Neural progenitor cell (in vitro differentiated cells): ENCODE results near the gene PITPNB. TPM values are rescaled to one million over a fixed set of nuclear protein-coding genes. Genes with fewer than 3 reads are reported as not detected.

Source experiments
- DNase-seq: peaks from one replicate; pipeline ENCODE4 v3.0.0-alpha.2; 2016; ENCODE audit warnings: low spot score
- H2AFZ ChIP-seq: fragments of 200-600 bp; sonication (generic); replicated peaks from 2 replicates; pipeline ENCODE4 v1.6.1; 2016; ENCODE audit warnings: antibody characterized with exemption
- H3F3A ChIP-seq: fragments of 200-600 bp; sonication (generic); 2 replicates; pipeline ENCODE4 v1.6.1; 2016; ENCODE audit warnings: antibody characterized with exemption, low read depth
- H3K27ac ChIP-seq: fragments of 200-600 bp; sonication (generic); 2 replicates; pipeline ENCODE4 v1.5.1; 2016; ENCODE audit warnings: mild to moderate bottlenecking
- H3K27me3 ChIP-seq: fragments of 200-600 bp; sonication (generic); 2 replicates; pipeline ENCODE4 v1.6.1; 2016; ENCODE audit warnings: mild to moderate bottlenecking, moderate library complexity
- H3K36me3 ChIP-seq: fragments of 200-600 bp; sonication (generic); 2 replicates; pipeline ENCODE4 v1.5.1; 2016
- H3K4me1 ChIP-seq: fragments of 200-600 bp; sonication (generic); 2 replicates; pipeline ENCODE4 v1.6.1; 2016; ENCODE audit warnings: mixed run types
- H3K4me2 ChIP-seq: fragments of 200-600 bp; sonication (generic); 2 replicates; pipeline ENCODE4 v1.6.1; 2016
- H3K4me3 ChIP-seq: fragments of 200-600 bp; sonication (generic); 2 replicates; pipeline ENCODE4 v1.5.1; 2016
- H3K79me2 ChIP-seq: fragments of 200-600 bp; sonication (generic); 2 replicates; pipeline ENCODE4 v1.6.1; 2016; ENCODE audit warnings: low read depth
- H3K9ac ChIP-seq: fragments of 200-600 bp; sonication (generic); 2 replicates; pipeline ENCODE4 v1.6.1; 2016
- H3K9me3 ChIP-seq: fragments of 200-600 bp; sonication (generic); 2 replicates; pipeline ENCODE4 v1.5.1; 2016; ENCODE audit warnings: low read depth
- H4K20me1 ChIP-seq: fragments of 200-600 bp; sonication (generic); 2 replicates; pipeline ENCODE4 v1.6.1; 2016; ENCODE audit warnings: low read depth
- H3K27ac Mint-ChIP-seq: 3 replicates; pipeline ENCODE4 v1.8.0; 2021; ENCODE audit warnings: mixed read lengths
- H3K27me3 Mint-ChIP-seq: 2 replicates; pipeline ENCODE4 v1.8.0; 2022; ENCODE audit warnings: low read depth, mild to moderate bottlenecking, inconsistent platforms, moderate library complexity, mixed read lengths; ENCODE audit not compliant: insufficient read depth
- H3K36me3 Mint-ChIP-seq: 3 replicates; pipeline ENCODE4 v1.8.0; 2021; ENCODE audit warnings: mixed read lengths
- H3K4me1 Mint-ChIP-seq: 3 replicates; pipeline ENCODE4 v1.8.0; 2021; ENCODE audit warnings: mixed read lengths
- H3K4me3 Mint-ChIP-seq: 3 replicates; pipeline ENCODE4 v1.8.0; 2021; ENCODE audit warnings: mild to moderate bottlenecking, moderate library complexity, mixed read lengths
- H3K9me3 Mint-ChIP-seq: 3 replicates; pipeline ENCODE4 v1.8.0; 2020; ENCODE audit warnings: mixed read lengths
- EZH2 ChIP-seq: fragments of 200-600 bp; sonication (generic); IDR thresholded peaks from 2 replicates; pipeline ENCODE4 v1.6.1; 2017; ENCODE audit warnings: antibody characterized with exemption, mild to moderate bottlenecking, moderate library complexity
- EZH2phosphoT487 ChIP-seq: fragments of 200-600 bp; sonication (generic); IDR thresholded peaks from 2 replicates; pipeline ENCODE4 v1.6.1; 2017; ENCODE audit warnings: antibody characterized with exemption
- total RNA-seq: library from RNA; depleted of rRNA; stranded (reverse); fragments of >200 nt; gene quantifications from 2 replicates; pipeline ENCODE4 v1.2.3, GENCODE V29; 2015; ENCODE audit warnings: low replicate concordance
- TF ChIP-seq, protein P1 (sequence below): fragments of 200-600 bp; sonication (generic); IDR thresholded peaks from 2 replicates; pipeline ENCODE4 v1.5.1; 2017; ENCODE audit warnings: antibody characterized with exemption, mild to moderate bottlenecking

The PITPNB gene
- total RNA-seq, 1 donor from 2014 or later, result 32.5 TPM

DNA sequence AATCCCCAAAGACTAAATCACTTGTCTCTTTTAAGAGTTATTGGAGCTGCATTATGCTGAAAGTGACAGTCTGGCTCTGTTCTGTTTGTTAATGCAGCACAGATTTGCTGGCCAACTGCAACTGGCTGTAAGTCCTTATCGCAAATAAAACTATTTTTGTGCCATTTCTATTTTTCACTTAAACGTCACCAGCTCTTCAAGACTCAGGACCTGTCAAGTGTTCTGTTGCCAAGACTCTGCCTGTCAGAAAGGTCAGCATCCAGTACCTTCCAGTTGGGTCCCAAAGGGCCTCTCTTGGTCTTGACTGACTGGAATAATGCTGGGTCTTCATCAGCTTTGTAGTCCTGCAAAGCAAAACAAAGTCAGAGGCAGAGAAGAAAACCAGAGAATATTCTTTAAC lies 45.6 kb downstream of the PITPNB start:
- Histone ChIP-seq H3K4me2 (no peak overlapping the region), H4K20me1 (peaks cover 38% of the 10 kb centered on the region), H3K79me2 (peaks cover 17% of the 10 kb centered on the region), H2AFZ (no peak overlapping the region), H3K4me1 (peaks cover 25% of the 10 kb centered on the region), H3K36me3 (peaks cover 7% of the 10 kb centered on the region), H3K4me3 (no peak overlapping the region), H3K9me3 (no peaks in the 10 kb centered on the region), H3K9ac (no peak overlapping the region), H3F3A (peaks cover 6% of the 10 kb centered on the region), H3K27ac (no peak overlapping the region), H3K27me3 (no peaks in the 10 kb centered on the region)
- peaks cover 13% of the 10 kb centered on the region for H3K36me3 Mint-ChIP-seq
- H3K4me3 Mint-ChIP-seq, result no peak overlapping the region
- H3K27ac Mint-ChIP-seq, result no peak overlapping the region
- no peaks in the 10 kb centered on the region for H3K27me3 Mint-ChIP-seq
- TF ChIP-seq EZH2phosphoT487, result no peak
- TF ChIP-seq, protein P1, sequence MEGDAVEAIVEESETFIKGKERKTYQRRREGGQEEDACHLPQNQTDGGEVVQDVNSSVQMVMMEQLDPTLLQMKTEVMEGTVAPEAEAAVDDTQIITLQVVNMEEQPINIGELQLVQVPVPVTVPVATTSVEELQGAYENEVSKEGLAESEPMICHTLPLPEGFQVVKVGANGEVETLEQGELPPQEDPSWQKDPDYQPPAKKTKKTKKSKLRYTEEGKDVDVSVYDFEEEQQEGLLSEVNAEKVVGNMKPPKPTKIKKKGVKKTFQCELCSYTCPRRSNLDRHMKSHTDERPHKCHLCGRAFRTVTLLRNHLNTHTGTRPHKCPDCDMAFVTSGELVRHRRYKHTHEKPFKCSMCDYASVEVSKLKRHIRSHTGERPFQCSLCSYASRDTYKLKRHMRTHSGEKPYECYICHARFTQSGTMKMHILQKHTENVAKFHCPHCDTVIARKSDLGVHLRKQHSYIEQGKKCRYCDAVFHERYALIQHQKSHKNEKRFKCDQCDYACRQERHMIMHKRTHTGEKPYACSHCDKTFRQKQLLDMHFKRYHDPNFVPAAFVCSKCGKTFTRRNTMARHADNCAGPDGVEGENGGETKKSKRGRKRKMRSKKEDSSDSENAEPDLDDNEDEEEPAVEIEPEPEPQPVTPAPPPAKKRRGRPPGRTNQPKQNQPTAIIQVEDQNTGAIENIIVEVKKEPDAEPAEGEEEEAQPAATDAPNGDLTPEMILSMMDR, result no peak
- no peak for TF ChIP-seq EZH2
- peaks cover 13% of the 10 kb centered on the region for H3K4me1 Mint-ChIP-seq
- no peaks in the 10 kb centered on the region for H3K9me3 Mint-ChIP-seq
- no peak for DNase-seq

DNA sequence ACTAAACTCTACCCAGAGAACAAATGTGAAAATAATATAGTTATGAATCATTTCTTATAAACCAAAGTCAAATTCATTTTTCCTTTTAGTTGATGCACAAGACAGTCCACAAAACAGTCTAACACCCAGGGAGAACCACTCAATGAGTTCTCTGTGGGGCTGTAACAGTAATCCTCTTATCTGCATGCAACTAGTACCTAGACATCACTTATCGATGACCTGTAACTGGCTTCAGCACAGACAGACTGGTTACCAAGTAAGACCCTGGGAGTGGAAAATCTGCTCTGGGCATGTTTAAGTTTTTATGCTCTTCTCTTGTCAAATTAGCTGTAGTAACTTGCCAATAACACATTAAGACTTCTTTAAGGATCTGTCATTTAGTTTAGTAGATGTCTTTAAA lies 46.6 kb downstream of the PITPNB start:
- no peaks in the 10 kb centered on the region for H3K27me3 Mint-ChIP-seq
- peaks cover 12% of the 10 kb centered on the region for H3K79me2 ChIP-seq

DNA sequence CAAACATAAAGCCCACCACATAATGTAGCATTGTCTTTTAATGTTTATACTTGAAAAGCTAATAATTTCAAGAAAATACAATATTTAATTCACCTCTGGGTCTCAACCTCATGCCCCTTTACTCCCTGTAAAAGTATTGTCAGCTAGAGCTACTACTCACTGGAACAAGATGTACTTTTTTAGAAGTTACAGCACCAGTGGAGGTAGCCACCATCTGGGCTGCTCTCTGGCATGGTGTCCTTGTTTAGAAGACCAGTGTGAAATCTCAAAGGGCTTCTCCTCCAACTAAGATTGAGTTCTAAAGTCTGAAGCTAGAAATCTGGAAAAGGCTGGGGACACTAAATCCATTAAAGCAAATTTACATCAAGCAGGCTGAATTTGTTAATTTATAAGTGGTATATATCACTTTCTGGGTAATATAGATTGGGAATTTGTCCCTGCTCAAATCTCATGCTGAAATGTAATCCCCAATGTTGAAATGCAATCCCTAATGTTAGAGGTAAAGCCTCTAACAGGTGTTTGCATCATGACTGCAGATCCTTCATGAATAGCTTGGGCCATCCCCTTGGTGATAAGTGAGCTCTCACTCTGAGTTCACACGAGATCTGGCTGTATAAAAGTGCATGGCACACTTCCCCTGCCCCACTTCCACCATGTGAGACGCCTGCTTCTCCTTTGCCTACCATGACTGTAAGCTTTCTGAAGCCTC lies 47.6 kb downstream of the PITPNB start:
- Histone ChIP-seq H3K27ac (no peak overlapping the region), H3K36me3 (peaks cover 7% of the 10 kb centered on the region), H3K27me3 (no peaks in the 10 kb centered on the region), H3K9ac (no peak overlapping the region), H2AFZ (no peak overlapping the region), H3K4me1 (peaks cover 8% of the 10 kb centered on the region), H3K4me3 (no peak overlapping the region), H4K20me1 (peaks cover 29% of the 10 kb centered on the region), H3F3A (peaks cover 6% of the 10 kb centered on the region), H3K9me3 (no peaks in the 10 kb centered on the region), H3K79me2 (peaks cover 12% of the 10 kb centered on the region), H3K4me2 (no peak overlapping the region)
- Mint-ChIP-seq H3K4me1 (peaks cover 17% of the 10 kb centered on the region), H3K27me3 (no peaks in the 10 kb centered on the region), H3K27ac (no peak overlapping the region), H3K9me3 (no peaks in the 10 kb centered on the region), H3K36me3 (peaks cover 13% of the 10 kb centered on the region), H3K4me3 (no peak overlapping the region)
- TF ChIP-seq EZH2 (no peak), EZH2phosphoT487 (no peak)
- TF ChIP-seq, protein P1, result no peak
- no peak for DNase-seq

More for the DNA sequence above, 46.6 kb downstream of the PITPNB start:
- Histone ChIP-seq H2AFZ (no peak overlapping the region), H4K20me1 (peaks cover 36% of the 10 kb centered on the region), H3F3A (peaks cover 6% of the 10 kb centered on the region), H3K27ac (no peak overlapping the region), H3K36me3 (peaks cover 7% of the 10 kb centered on the region), H3K27me3 (no peaks in the 10 kb centered on the region), H3K4me3 (no peak overlapping the region), H3K9me3 (no peaks in the 10 kb centered on the region), H3K4me2 (no peak overlapping the region), H3K4me1 (peaks cover 18% of the 10 kb centered on the region), H3K9ac (no peak overlapping the region)
- Mint-ChIP-seq H3K27ac (no peak overlapping the region), H3K4me3 (no peak overlapping the region), H3K36me3 (peaks cover 13% of the 10 kb centered on the region), H3K9me3 (no peaks in the 10 kb centered on the region), H3K4me1 (peaks cover 12% of the 10 kb centered on the region)
- DNase-seq, result no peak
- TF ChIP-seq EZH2phosphoT487 (no peak), EZH2 (no peak)
- TF ChIP-seq, protein P1, result no peak
